ENCODE results near the gene UQCC5.

GRCh38 chr3:52522651-52523251 lies 13.7 kb upstream of the UQCC5 start:
- TF ChIP-seq ZNF396 (CRISPR knock-in tag; IDR thresholded peaks at IDR 0.05; ENCODE audit: borderline replicate concordance) = no peak
- TF ChIP-seq CTCF (IDR thresholded peaks at IDR 0.05) = no peak
- no peak for TF ChIP-seq TCF7 (CRISPR knock-in tag; IDR thresholded peaks at IDR 0.05; ENCODE audit: low read depth)
